ENCODE measurements around the gene MYO1A.

DNA sequence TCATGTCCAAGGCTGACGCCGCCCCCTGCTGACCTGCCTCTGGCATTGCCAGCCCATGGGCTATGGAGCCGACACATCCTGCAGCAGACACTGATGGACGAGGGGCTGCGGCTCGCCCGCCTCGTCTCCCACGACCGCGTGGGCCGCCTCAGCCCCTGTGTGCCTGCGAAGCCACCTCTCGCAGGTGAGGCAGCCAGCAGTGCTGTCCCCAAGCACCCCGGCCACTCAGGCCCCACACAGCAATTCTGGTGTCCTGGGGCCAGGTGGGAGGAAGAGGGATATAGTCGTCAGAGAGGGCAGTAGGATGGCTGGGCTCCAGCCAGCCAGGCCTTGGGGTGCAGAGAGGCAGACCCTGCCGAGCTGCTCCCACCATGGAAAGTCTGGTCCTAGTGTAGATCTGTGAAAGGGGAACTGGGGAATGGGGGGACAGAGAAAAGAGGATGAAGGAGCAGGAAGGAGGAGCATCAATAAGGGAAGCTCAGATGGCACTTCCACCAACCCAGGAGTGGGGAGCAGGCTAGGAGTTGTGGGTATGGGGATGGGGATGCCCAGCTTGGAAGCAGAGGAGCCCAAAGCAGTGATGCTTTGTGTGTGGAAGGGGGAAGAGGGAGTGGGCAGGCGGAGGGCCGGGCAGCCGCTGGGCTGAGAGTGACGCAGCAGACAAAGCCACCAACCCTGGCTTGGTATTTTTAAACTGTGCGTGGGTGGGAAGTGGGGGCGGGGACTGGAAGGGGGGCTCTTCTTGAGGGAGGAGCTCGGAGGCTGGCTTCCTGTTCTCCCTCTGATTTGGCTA lies 43.7 kb upstream of the MYO1A start:
- TF ChIP-seq, protein P1, sequence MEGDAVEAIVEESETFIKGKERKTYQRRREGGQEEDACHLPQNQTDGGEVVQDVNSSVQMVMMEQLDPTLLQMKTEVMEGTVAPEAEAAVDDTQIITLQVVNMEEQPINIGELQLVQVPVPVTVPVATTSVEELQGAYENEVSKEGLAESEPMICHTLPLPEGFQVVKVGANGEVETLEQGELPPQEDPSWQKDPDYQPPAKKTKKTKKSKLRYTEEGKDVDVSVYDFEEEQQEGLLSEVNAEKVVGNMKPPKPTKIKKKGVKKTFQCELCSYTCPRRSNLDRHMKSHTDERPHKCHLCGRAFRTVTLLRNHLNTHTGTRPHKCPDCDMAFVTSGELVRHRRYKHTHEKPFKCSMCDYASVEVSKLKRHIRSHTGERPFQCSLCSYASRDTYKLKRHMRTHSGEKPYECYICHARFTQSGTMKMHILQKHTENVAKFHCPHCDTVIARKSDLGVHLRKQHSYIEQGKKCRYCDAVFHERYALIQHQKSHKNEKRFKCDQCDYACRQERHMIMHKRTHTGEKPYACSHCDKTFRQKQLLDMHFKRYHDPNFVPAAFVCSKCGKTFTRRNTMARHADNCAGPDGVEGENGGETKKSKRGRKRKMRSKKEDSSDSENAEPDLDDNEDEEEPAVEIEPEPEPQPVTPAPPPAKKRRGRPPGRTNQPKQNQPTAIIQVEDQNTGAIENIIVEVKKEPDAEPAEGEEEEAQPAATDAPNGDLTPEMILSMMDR (optimal IDR thresholded peaks at IDR 0.05 in 1 of 3, IDR thresholded peaks at IDR 0.05 in 1 of 3, conservative IDR thresholded peaks at IDR 0.05 in 1 of 3; ENCODE audit: extremely low read depth in 1 of 3, insufficient read depth in 2 of 3, low read length in 3 of 3): peak in 2 of 3 experiments; percentile 39 to 67
- TF ChIP-seq EZH2 (IDR thresholded peaks at IDR 0.05; ENCODE audit: low read length): no peak
